Activated CD8-positive, alpha-beta T cell treated with anti-CD3 and anti-CD28 coated beads, Interleukin-2, amount 10 ng/mL, durations not matched to agents 7 days and 5 days (primary cell): Measurements from ENCODE around the gene SLC7A9. TPM values are rescaled to one million over a fixed set of nuclear protein-coding genes. Genes with fewer than 3 reads are reported as not detected.
"Not testable (repeated sequence)": the region's sequence is repeated elsewhere in the genome, so short reads cannot be mapped to it uniquely, and the experiment has no call there.

Experiments
- ATAC-seq: fragments of 150-1000 bp; cut with Tn5 transposase; one replicate; pipeline ENCODE4 v1.10.0; 2021; ENCODE audit warnings: moderate library complexity
- CTCF ChIA-PET: fragments of 350-600 bp; sonication (Branson Sonifier 250); formaldehyde crosslinking; loops from one replicate; lab custom pipeline; 2021; ENCODE audit warnings: antibody characterized with exemption; lab: Charles Lee
- POLR2A ChIA-PET: fragments of 350-600 bp; sonication (Branson Sonifier 250); formaldehyde crosslinking; loops from one replicate; lab custom pipeline; 2021; ENCODE audit warnings: antibody characterized with exemption; lab: Charles Lee
- DNase-seq: peaks from one replicate; pipeline ENCODE4 v3.0.0-alpha.2; 2020
- H3K27ac Mint-ChIP-seq: one replicate; pipeline ENCODE4 v1.8.0; 2021; ENCODE audit warnings: mild to moderate bottlenecking, mixed read lengths
- H3K27me3 Mint-ChIP-seq: one replicate; pipeline ENCODE4 v1.8.0; 2021; ENCODE audit warnings: low read depth, mixed read lengths
- H3K36me3 Mint-ChIP-seq: one replicate; pipeline ENCODE4 v1.8.0; 2021; ENCODE audit warnings: low read depth, mixed read lengths
- H3K4me1 Mint-ChIP-seq: one replicate; pipeline ENCODE4 v1.8.0; 2021; ENCODE audit warnings: low read depth, mixed read lengths
- H3K4me3 Mint-ChIP-seq: one replicate; pipeline ENCODE4 v1.8.0; 2021; ENCODE audit warnings: mild to moderate bottlenecking, mixed read lengths
- H3K9me3 Mint-ChIP-seq: one replicate; pipeline ENCODE4 v1.8.0; 2022; ENCODE audit warnings: mixed read lengths; ENCODE audit not compliant: insufficient read depth
- total RNA-seq, 2 experiments: library from RNA; stranded (reverse); gene quantifications; one replicate each; pipeline ENCODE4 v1.2.3, GENCODE V29; 2021

Gene SLC7A9
- total RNA-seq, 2 experiments from 2014 or later = 0.10 to 0.58 TPM

DNA sequence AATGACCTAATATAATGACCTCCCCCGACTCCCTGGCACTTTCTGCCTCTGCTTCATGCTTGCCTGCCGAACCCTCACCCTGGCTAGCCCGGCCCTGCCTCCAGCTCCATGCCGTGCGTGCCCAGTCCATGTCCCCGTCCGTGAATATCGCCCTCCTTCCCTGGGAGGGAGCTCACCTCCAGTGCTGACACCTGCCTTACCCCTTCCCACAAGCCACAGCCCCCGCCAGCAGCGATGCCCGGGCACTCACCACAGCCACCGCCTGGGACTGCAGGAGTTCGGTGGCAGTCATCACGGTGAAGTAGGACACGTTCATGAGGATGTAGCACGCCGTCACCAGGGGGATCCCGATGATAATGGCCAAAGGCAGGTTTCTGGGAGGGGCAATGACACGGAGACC is 10.0 kb downstream of the SLC7A9 start:
- POLR2A ChIA-PET = no interaction called here
- Mint-ChIP-seq H3K4me1 (no peaks in the 10 kb centered on the region), H3K4me3 (no peak overlapping the region), H3K27me3 (no peaks in the 10 kb centered on the region), H3K9me3 (no peaks in the 10 kb centered on the region), H3K36me3 (no peaks in the 10 kb centered on the region), H3K27ac (no peak overlapping the region)
- CTCF ChIA-PET = no interaction called here
- DNase-seq (no peak), ATAC-seq (no peak)

DNA sequence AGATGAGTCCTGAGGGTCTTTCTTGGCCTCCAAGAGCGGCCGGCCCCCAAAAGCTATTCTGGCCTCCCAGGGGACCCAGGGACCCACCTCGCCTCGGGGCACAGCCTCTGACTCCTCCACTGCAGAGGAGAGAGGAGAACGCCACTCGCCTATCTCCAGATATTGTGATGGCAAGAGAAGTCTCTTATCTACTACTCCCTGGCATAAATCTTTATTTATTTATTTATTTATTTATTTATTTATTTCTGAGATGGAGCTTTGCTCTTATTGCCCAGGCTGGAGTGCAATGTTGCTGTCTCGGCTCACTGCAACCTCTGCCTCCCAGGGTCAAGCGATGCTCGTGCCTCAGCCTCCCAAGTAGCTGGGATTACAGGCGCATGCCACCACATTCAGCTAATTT is 11.0 kb downstream of the SLC7A9 start:
- Mint-ChIP-seq H3K4me1 (no peaks in the 10 kb centered on the region), H3K9me3 (no peaks in the 10 kb centered on the region), H3K36me3 (no peaks in the 10 kb centered on the region), H3K27ac (no peak overlapping the region), H3K27me3 (no peaks in the 10 kb centered on the region), H3K4me3 (no peak overlapping the region)
- CTCF ChIA-PET = no interaction called here
- no peak for DNase-seq
- no peak for ATAC-seq
- POLR2A ChIA-PET = interaction anchor here (0.7 kb wide), 1 partner anchor 70 kb away, joined by 3 read pairs; no protein-coding TSS in a partner anchor

DNA sequence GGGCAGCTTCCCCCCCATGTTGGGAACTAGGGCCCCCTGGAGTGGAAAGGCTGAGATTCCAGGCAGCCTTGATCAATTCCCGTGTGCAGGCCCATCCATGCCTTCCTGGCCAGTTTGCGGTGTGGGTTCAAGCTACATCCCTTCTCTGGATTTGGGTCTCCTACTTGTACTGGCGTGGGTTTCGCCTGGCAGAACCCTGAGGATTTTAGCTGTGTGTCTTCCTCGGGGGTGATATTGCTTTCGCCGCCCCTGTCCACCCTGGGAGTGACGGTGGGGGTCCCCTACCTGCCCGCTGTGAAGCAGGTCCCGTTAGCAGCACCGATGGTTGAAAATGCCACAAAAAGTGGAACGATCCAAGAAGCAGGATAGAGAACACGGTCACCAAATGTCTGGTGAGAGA is 11.4 kb downstream of the SLC7A9 start:
- no peak for ATAC-seq
- no peaks in the 10 kb centered on the region for H3K36me3 Mint-ChIP-seq

DNA sequence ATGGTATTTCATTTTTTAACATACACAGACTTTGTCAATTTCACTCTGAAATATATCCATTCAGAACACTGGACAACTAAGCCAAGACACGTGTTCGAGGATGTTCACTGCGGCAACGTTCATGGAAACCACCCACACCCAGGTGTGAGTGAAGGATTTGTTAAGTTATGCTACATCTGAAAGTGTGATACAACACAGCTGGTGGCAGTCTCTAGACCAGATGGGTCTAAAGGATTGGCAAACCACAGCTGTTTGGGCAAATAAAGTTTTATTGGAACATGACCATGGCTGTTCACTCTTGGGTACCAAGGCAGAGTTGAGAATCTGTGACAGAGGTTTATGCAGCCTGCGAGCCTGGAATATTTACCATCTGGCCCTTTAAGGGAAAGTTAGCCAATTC is 12.0 kb downstream of the SLC7A9 start:
- POLR2A ChIA-PET = no interaction called here
- no peak for DNase-seq
- H3K9me3 Mint-ChIP-seq = no peaks in the 10 kb centered on the region
- H3K4me1 Mint-ChIP-seq = no peaks in the 10 kb centered on the region
- no peak for ATAC-seq
- CTCF ChIA-PET = no interaction called here
- H3K4me3 Mint-ChIP-seq = no peak overlapping the region
- no peaks in the 10 kb centered on the region for H3K27me3 Mint-ChIP-seq
- H3K36me3 Mint-ChIP-seq = no peaks in the 10 kb centered on the region
- H3K27ac Mint-ChIP-seq = no peak overlapping the region

More for the DNA sequence above, 11.4 kb downstream of the SLC7A9 start:
- H3K27ac Mint-ChIP-seq = no peak overlapping the region
- ChIA-PET CTCF (no interaction called here), POLR2A (interaction anchor here (0.7 kb wide), 1 partner anchor 69 kb away, joined by 3 read pairs; no protein-coding TSS in a partner anchor)
- H3K9me3 Mint-ChIP-seq = no peaks in the 10 kb centered on the region
- no peaks in the 10 kb centered on the region for H3K27me3 Mint-ChIP-seq
- no peak overlapping the region for H3K4me3 Mint-ChIP-seq
- DNase-seq = no peak
- H3K4me1 Mint-ChIP-seq = no peaks in the 10 kb centered on the region

DNA sequence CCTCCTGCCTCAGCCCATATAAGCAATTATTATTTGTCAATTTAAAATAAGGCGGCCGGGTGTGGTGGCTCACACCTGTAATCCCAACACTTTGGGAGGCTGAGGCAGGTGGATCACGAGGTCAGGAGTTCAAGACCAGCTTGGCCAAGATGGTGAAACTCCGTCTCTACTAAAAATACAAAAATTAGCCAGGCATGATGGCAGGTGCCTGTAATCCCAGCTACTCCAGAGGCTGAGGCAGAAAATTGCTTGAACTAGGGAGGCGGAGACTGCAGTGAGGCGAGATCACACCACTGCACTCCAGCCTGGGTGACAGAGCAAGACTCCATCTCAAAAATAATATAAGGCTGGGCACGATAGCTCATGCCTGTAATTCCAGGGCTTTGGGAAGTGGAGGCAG is 12.7 kb downstream of the SLC7A9 start:
- H3K9me3 Mint-ChIP-seq, DNase-seq, POLR2A ChIA-PET: not testable (repeated sequence)

DNA sequence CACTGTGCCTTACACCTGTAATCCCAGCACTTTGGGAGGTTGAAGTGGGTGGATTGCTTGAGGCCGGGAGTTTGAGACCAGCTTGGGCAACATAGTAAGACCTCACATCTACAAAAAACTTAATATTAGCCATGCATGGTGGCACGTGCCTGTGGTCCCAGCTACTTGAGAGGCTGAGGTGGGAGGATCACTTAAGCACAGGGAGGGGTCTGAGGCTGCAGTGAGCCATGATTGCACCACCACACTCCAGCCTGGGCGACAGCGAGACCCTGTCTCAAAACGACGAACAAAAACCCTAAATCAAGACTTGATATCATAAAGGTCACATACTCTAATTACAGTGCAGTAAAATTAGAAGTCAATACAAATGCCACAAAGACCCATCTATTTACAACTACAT is 17.4 kb downstream of the SLC7A9 start:
- Mint-ChIP-seq H3K9me3 (no peaks in the 10 kb centered on the region), H3K36me3 (no peaks in the 10 kb centered on the region), H3K4me3 (no peak overlapping the region), H3K27me3 (no peaks in the 10 kb centered on the region), H3K27ac (no peak overlapping the region), H3K4me1 (no peaks in the 10 kb centered on the region)
- ChIA-PET CTCF (no interaction called here), POLR2A (no interaction called here)
- ATAC-seq (no peak), DNase-seq (no peak)

More for the DNA sequence above, 12.7 kb downstream of the SLC7A9 start:
- ATAC-seq, H3K36me3 Mint-ChIP-seq, CTCF ChIA-PET, H3K27ac Mint-ChIP-seq, H3K27me3 Mint-ChIP-seq, H3K4me1 Mint-ChIP-seq, H3K4me3 Mint-ChIP-seq: not testable (repeated sequence)

DNA sequence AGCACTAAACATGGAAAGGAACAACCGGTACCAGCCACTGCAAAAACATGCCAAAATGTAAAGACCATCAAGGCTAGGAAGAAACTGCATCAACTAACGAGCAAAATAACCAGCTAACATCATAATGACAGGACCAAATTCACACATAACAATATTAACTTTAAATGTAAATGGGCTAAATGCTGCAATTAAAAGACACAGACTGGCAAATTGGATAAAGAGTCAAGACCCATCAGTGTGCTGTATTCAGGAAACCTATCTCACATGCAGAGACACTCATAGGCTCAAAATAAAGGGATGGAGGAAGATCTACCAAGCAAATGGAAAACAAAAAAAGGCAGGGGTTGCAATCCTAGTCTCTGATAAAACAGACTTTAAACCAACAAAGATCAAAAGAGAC is 21.5 kb downstream of the SLC7A9 start:
- H3K4me1 Mint-ChIP-seq, CTCF ChIA-PET, H3K27me3 Mint-ChIP-seq, H3K4me3 Mint-ChIP-seq, DNase-seq, H3K36me3 Mint-ChIP-seq, H3K27ac Mint-ChIP-seq, ATAC-seq, POLR2A ChIA-PET, H3K9me3 Mint-ChIP-seq: not testable (repeated sequence)

DNA sequence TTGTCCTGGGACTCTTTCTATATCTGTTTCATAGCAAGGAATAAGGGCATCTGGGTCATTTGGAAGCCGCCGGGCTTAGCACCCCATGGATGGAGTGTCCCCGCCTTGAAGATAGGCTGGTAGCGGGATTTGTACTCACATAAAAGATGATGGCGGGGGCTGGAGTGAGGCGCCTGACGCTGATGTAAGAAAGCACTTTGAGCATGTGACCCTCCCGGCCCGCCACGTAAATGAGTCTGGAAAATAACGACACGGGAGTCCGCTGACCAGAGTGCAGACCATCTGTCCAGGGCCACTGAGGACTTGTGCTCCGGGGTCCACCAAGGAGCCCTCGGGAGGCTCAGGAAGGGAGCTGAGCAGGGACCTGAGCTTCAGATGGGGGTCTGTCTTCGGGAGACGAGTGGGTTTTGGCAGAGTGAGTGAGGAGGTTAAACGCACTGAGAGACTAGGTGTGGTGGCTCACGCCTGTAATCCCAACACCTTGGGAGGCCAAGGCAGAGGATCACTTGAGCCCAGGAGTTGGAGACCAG is 25.8 kb downstream of the SLC7A9 start:
- Mint-ChIP-seq H3K4me1 (no peaks in the 10 kb centered on the region), H3K27ac (no peak overlapping the region), H3K27me3 (no peaks in the 10 kb centered on the region), H3K9me3 (peaks cover 13% of the 10 kb centered on the region), H3K4me3 (no peak overlapping the region), H3K36me3 (no peaks in the 10 kb centered on the region)
- ATAC-seq (no peak), DNase-seq (no peak)
- ChIA-PET CTCF (no interaction called here), POLR2A (no interaction called here)

DNA sequence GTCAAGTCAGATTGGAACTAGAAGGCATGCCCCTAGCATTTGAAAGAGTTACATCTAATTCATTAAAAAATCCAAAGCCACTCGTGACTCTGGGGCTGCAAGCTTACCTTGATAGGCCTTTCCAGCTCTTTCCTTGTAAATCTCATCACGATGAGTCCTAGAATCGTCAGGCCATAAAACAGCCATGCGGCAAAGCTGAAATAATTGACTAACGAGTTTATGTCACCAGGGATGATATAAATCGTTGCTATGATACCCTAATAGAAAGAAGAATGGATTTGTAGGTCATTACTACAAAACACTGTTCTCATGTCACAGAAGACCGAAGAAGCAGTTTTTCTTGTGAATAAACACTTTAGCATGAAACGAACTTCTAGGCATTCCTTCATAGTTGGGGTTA is 27.5 kb downstream of the SLC7A9 start:
- H3K9me3 Mint-ChIP-seq = peaks cover 13% of the 10 kb centered on the region
- H3K4me3 Mint-ChIP-seq = no peak overlapping the region
- ChIA-PET CTCF (no interaction called here), POLR2A (no interaction called here)
- ATAC-seq (no peak), DNase-seq (no peak)
- no peaks in the 10 kb centered on the region for H3K27me3 Mint-ChIP-seq
- H3K27ac Mint-ChIP-seq = no peak overlapping the region
- H3K4me1 Mint-ChIP-seq = no peaks in the 10 kb centered on the region
- H3K36me3 Mint-ChIP-seq = no peaks in the 10 kb centered on the region

DNA sequence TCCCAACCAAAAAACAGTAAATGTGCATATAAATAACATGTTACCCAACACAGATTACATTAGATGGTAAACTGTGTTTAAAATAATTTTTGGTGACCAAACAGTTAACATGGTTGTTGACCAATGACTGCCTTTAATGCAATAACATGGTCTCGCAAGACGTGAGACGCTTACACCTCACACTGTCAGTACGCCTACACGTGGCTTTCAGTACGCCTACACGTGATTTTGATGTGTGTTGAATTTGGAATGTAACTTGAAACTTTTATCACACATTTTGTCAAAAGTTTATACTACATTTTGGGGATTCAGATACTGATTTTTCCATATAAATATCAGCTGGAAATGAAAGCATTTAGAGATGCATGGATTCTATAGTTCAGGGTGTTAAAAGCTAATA is 32.0 kb downstream of the SLC7A9 start:
- Mint-ChIP-seq H3K27me3 (no peaks in the 10 kb centered on the region), H3K36me3 (no peaks in the 10 kb centered on the region), H3K4me1 (no peaks in the 10 kb centered on the region), H3K27ac (no peak overlapping the region), H3K4me3 (no peak overlapping the region), H3K9me3 (peaks cover 13% of the 10 kb centered on the region)
- DNase-seq = no peak
- ATAC-seq = no peak
- ChIA-PET CTCF (no interaction called here), POLR2A (no interaction called here)

DNA sequence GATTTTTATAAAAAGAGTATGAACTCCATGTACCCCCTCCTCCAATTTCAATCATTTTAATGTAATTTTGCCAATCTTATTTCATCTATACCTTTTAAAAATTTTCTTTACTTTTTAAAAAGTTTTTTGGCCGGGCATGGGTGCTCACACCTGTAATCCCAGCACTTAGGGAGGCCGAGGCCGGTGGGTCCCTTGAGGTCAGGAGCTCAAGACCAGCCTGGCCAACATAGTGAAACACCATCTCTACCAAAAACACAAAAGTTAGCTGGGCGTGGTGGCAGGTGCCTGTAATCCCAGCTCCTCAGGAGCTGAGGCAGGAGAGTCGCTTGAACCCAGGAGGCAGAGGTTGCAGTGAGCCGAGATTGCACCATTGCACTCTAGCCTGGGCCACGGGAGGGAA is 36.2 kb downstream of the SLC7A9 start:
- DNase-seq, H3K9me3 Mint-ChIP-seq, ATAC-seq, H3K27ac Mint-ChIP-seq, H3K4me3 Mint-ChIP-seq, H3K4me1 Mint-ChIP-seq, CTCF ChIA-PET, POLR2A ChIA-PET, H3K27me3 Mint-ChIP-seq, H3K36me3 Mint-ChIP-seq: not testable (repeated sequence)

DNA sequence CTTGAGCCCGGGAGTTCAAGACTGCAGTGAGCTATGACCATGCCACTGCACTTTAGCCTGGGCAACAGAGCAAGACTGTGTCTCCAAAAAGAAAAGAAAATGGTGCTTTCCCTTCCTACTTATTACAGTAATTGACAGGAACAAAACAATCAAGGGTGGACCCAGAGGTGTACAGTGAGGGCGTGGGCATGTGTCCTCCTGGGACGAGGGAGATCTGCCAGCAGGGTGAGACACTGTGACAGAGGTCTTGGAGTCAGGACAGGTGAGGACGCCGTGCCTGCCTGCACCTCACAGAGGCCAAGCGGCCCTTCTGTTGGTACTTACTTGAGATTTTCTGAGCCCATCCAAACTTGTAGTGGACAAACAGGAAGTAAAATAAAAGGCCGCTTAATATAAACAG is 36.7 kb downstream of the SLC7A9 start:
- H3K27ac Mint-ChIP-seq, H3K36me3 Mint-ChIP-seq, ATAC-seq, H3K27me3 Mint-ChIP-seq, H3K4me3 Mint-ChIP-seq, POLR2A ChIA-PET, H3K9me3 Mint-ChIP-seq, CTCF ChIA-PET, DNase-seq, H3K4me1 Mint-ChIP-seq: not testable (repeated sequence)

DNA sequence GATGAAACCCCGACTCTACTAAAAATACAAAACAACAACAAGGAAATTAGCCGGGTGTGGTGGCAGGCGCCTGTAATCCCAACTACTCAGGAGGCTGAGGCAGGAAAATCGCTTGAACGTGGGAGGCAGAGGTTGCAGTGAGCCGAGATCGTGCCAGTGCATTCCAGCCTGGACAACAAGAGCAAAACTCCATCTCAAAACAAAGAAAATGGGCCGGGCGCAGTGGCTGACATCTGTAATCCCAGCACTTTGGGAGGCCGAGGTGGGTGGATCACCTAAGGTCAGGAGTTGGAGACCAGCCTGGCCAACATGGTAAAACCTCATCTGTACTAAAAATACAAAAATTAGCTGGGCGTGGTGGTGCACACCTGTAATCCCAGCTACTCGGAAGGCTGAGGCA is 37.5 kb downstream of the SLC7A9 start:
- H3K27ac Mint-ChIP-seq, DNase-seq, ATAC-seq, H3K4me1 Mint-ChIP-seq, H3K36me3 Mint-ChIP-seq, H3K27me3 Mint-ChIP-seq, H3K9me3 Mint-ChIP-seq, POLR2A ChIA-PET, CTCF ChIA-PET, H3K4me3 Mint-ChIP-seq: not testable (repeated sequence)
